Measurements from ENCODE around the gene VSTM2B.
A peak's percentile ranks its signal among the peaks of the same experiment; 100 is the strongest.

VSTM2B gene

GRCh38 chr19:29515233-29515619 lies 10.6 kb upstream of the VSTM2B start:
- DNase-seq = no peak

- no peak for DNase-seq
Measured at GRCh38 chr19:29515706-29516357, 10.0 kb upstream of the VSTM2B start.

GRCh38 chr19:29516358-29516725 lies 9.5 kb upstream of the VSTM2B start:
- DNase-seq = no peak

- DNase-seq = no peak
Measured at GRCh38 chr19:29516821-29517395, 8.9 kb upstream of the VSTM2B start.

- DNase-seq = no peak
Measured at GRCh38 chr19:29517412-29517811, 8.4 kb upstream of the VSTM2B start.

- no peak for DNase-seq
Measured at GRCh38 chr19:29517946-29518345, 7.8 kb upstream of the VSTM2B start.

GRCh38 chr19:29519146-29519545 lies 6.6 kb upstream of the VSTM2B start:
- no peak for DNase-seq

GRCh38 chr19:29519931-29520330 lies 5.9 kb upstream of the VSTM2B start:
- DNase-seq = no peak

GRCh38 chr19:29520390-29520789 lies 5.4 kb upstream of the VSTM2B start:
- DNase-seq = peak in 8 of 58 donors; percentile 11 to 54 (median 35)

- DNase-seq = no peak
Measured at GRCh38 chr19:29521291-29522075, 4.3 kb upstream of the VSTM2B start.

- no peak for DNase-seq
Measured at GRCh38 chr19:29523568-29523967, 2.2 kb upstream of the VSTM2B start.

- peak in 47 of 58 donors; percentile 24 to 77 (median 56) for DNase-seq
Measured at GRCh38 chr19:29524201-29524911, 1.4 kb upstream of the VSTM2B start.

GRCh38 chr19:29524912-29525831 lies 622 bp upstream of the VSTM2B start:
- peak in 42 of 58 donors; percentile 38 to 80 (median 60) for DNase-seq

- peak in 21 of 58 donors; percentile 20 to 62 (median 38) for DNase-seq
Measured at GRCh38 chr19:29526730-29527499, 1.1 kb downstream of the VSTM2B start.

GRCh38 chr19:29527500-29528328 lies 1.9 kb downstream of the VSTM2B start:
- no peak for DNase-seq

GRCh38 chr19:29528350-29528945 lies 2.7 kb downstream of the VSTM2B start:
- DNase-seq = peak in 56 of 58 donors; percentile 28 to 85 (median 69)

GRCh38 chr19:29528946-29529645 lies 3.3 kb downstream of the VSTM2B start:
- DNase-seq = peak in 1 of 58 donors; percentile 27
